GM18520 (cell line): ENCODE data around the gene MIEN1.
"Not testable (repeated sequence)": the region's sequence is repeated elsewhere in the genome, so short reads cannot be mapped to it uniquely, and the experiment has no call there.

Experiments
- ATAC-seq: cut with Tn5 transposase; IDR thresholded peaks from one replicate; pipeline ENCODE4 v1.9.1; 2021; ENCODE audit not compliant: unreplicated experiment

MIEN1 gene

GRCh38 chr17:39701012-39701783 is 29.1 kb downstream of the MIEN1 start:
- no peak for ATAC-seq

GRCh38 chr17:39700148-39700987 is 30.0 kb downstream of the MIEN1 start:
- no peak for ATAC-seq

GRCh38 chr17:39699818-39700147 is 30.5 kb downstream of the MIEN1 start, which contains the start of gene ERBB2:
Gene ERBB2 (plus strand): TSS chr17:39700064. CDS start chr17:39700239, 175 bp downstream.
- no peak for ATAC-seq

- not testable (repeated sequence) for ATAC-seq
Measured at GRCh38 chr17:39699157-39699817, 31.0 kb downstream of the MIEN1 start.

- no peak for ATAC-seq
Measured at GRCh38 chr17:39697961-39698360, 32.4 kb downstream of the MIEN1 start.

GRCh38 chr17:39696731-39697130 is 33.6 kb downstream of the MIEN1 start:
- no peak for ATAC-seq

- no peak for ATAC-seq
Measured at GRCh38 chr17:39695089-39695474, 35.2 kb downstream of the MIEN1 start.

GRCh38 chr17:39694593-39694992 is 35.7 kb downstream of the MIEN1 start:
- no peak for ATAC-seq

- no peak for ATAC-seq
Measured at GRCh38 chr17:39688945-39689344, 41.4 kb downstream of the MIEN1 start.

- no peak for ATAC-seq
Measured at GRCh38 chr17:39688475-39688835, 41.9 kb downstream of the MIEN1 start.

- peak; percentile 88 for ATAC-seq
Measured at GRCh38 chr17:39687546-39688474, 42.5 kb downstream of the MIEN1 start, which contains the start of gene PGAP3. Gene PGAP3 (minus strand): TSS chr17:39688057. CDS start chr17:39688014, 43 bp downstream.

- no peak for ATAC-seq
Measured at GRCh38 chr17:39687101-39687545, 43.2 kb downstream of the MIEN1 start.

- no peak for ATAC-seq
Measured at GRCh38 chr17:39684369-39685192, 45.8 kb downstream of the MIEN1 start.

- ATAC-seq: no peak
Measured at GRCh38 chr17:39683295-39683939, 46.9 kb downstream of the MIEN1 start.

GRCh38 chr17:39679521-39680192 is 50.7 kb downstream of the MIEN1 start:
- no peak for ATAC-seq
